NT2/D1 (cell line): ENCODE measurements around the gene FLYWCH1.

Source experiments
- SUZ12 ChIP-seq: IDR thresholded peaks from 2 replicates; pipeline ENCODE4 v1.6.1; 2011; ENCODE audit not compliant: insufficient read length, insufficient read depth; ENCODE audit errors: extremely low read depth
- YY1 ChIP-seq: IDR thresholded peaks from 2 replicates; pipeline ENCODE4 v1.6.1; 2011; ENCODE audit not compliant: insufficient read length, insufficient read depth

DNA sequence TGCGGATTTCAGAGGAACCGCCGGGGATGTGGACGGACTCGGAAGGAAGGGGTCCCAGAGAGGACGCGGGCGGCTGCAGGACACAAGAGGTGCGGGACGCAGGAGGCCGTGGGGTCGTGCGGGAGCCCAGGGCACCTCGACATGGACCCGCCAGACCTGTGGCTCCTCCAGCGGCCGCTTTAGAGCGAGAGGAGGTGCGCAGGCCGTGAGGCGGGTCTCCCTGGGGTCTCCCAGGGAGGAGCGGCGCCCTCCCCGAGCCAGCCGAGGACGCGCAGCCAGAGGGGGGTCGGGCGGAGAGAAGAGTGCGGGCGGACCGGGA is 6.8 kb upstream of the FLYWCH1 start:
- TF ChIP-seq YY1 (no peak), SUZ12 (no peak)
